Right atrium auricular region (tissue), 2 donors: ENCODE results near the gene PRKCZ. TPM values are rescaled to one million over a fixed set of nuclear protein-coding genes. Genes with fewer than 3 reads are reported as not detected.
"Not testable (repeated sequence)": the region's sequence is repeated elsewhere in the genome, so short reads cannot be mapped to it uniquely, and the experiment has no call there.

ENCODE experiments used
- DNase-seq: peaks from one replicate; pipeline ENCODE4 v3.0.0-alpha.2; 2019; ENCODE audit warnings: low spot score
- H3K27ac ChIP-seq, 2 donors: fragments of 200-600 bp; sonication (generic); 1 replicate in 1 of 2; 2 replicates in 1 of 2; pipeline ENCODE4 v1.5.1; 2016 to 2019
- H3K27me3 ChIP-seq, 2 donors: fragments of 200-600 bp; sonication (generic); one replicate each; pipeline versions ENCODE4 v1.5.1 to v1.6.0; 2017 to 2019
- H3K36me3 ChIP-seq: fragments of 200-600 bp; sonication (generic); one replicate; pipeline ENCODE4 v1.5.1; 2016
- H3K4me1 ChIP-seq, 2 donors: fragments of 200-600 bp; sonication (generic); one replicate each; pipeline versions ENCODE4 v1.5.1 to v1.6.0; 2017 to 2019
- H3K4me3 ChIP-seq, 2 donors: fragments of 200-600 bp; sonication (generic); 1 replicate in 1 of 2; 2 replicates in 1 of 2; pipeline ENCODE4 v1.5.1; 2017 to 2019; ENCODE audit warnings: mild to moderate bottlenecking in 1 of 2, moderate library complexity in 1 of 2
- H3K9me3 ChIP-seq, 2 donors: fragments of 200-600 bp; sonication (generic); one replicate each; pipeline ENCODE4 v1.5.1; 2019
- total RNA-seq, 2 donors: library from RNA; depleted of rRNA; stranded (reverse); fragments of >200 nt; gene quantifications; one replicate each; pipeline ENCODE4 v1.1.0, GENCODE V29; 2016
- TF ChIP-seq, protein P1 (sequence below), 2 donors: fragments of 200-600 bp; sonication (generic); IDR thresholded peaks; one replicate each; pipeline ENCODE4 v1.5.1; 2019; ENCODE audit warnings: antibody characterized with exemption in 2 of 2

The PRKCZ gene
- total RNA-seq, 2 donors from 2014 or later = 15.3 to 16.4 TPM

DNA sequence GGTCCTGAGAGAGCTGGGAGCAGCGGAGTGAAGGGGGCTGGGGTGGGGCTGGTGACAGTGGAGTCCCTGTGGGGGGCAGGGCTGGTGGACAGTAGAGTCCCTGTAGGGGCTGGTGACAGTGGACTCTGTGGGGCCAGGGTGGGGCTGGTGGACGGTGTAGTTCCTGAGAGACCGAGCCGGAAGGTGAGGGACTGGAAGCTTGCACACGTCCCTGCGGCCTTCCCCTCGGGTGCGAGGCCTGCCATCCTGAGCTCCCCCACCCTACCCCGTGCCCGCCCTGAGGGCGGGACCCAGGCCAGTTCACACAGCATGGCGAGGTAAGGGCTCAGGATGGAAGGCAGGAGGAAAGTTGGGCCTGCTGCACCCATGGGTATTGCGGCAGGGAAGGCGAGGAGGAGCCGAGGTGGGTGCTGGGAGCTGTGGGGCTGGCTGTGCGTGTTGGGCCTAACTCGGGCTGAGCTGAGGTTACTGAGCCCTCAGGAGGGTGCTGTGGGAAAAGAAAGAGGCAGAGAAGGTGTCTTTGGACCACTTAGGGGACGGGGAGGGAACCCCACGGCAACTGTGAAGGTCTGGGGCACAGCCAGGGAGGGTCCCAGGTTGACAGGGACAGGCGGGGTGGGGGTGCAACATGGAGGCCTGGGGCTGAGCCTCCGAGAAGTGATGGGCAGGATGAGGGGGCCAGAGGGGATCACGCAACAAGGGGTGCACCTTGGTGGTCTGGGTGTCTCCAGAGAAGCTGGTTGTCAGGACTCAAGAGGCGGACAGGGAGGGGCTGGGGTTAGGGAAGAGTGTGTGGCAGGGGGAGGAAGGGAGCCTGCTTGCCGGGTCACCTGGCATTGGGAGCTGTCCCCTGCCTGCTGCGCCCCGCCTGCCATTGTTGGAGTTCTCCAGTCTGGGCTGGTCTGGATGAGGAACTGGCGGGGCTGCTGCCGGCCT is 60.8 kb downstream of the PRKCZ start:
- TF ChIP-seq, protein P1, sequence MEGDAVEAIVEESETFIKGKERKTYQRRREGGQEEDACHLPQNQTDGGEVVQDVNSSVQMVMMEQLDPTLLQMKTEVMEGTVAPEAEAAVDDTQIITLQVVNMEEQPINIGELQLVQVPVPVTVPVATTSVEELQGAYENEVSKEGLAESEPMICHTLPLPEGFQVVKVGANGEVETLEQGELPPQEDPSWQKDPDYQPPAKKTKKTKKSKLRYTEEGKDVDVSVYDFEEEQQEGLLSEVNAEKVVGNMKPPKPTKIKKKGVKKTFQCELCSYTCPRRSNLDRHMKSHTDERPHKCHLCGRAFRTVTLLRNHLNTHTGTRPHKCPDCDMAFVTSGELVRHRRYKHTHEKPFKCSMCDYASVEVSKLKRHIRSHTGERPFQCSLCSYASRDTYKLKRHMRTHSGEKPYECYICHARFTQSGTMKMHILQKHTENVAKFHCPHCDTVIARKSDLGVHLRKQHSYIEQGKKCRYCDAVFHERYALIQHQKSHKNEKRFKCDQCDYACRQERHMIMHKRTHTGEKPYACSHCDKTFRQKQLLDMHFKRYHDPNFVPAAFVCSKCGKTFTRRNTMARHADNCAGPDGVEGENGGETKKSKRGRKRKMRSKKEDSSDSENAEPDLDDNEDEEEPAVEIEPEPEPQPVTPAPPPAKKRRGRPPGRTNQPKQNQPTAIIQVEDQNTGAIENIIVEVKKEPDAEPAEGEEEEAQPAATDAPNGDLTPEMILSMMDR (IDR thresholded peaks at IDR 0.05) = no peak
- Histone ChIP-seq H3K9me3 (no peaks in the 10 kb centered on the region), H3K36me3 (no peaks in the 10 kb centered on the region), H3K27ac (no peak overlapping the region), H3K4me1 (no peaks in the 10 kb centered on the region), H3K4me3 (no peak overlapping the region), H3K27me3 (no peaks in the 10 kb centered on the region)
- DNase-seq = no peak

DNA sequence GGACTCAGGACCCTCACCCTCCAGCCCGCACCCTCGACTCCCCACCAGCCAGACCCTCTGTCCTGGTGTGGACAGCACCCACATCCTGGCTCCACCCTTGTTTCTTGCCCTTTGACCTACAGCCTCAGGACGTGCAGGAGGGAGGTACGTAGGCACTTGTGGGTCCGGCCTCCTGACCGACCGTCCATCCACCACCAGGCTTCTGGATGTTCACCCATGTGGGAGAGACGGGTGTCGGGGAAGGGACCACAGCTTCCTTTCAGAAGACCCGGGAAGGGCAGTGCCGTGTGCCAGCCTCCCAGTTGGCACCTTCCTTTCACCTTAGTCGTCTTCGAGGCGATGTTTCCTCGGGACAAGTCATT is 61.4 kb downstream of the PRKCZ start:
- Histone ChIP-seq H3K4me1 (no peaks in the 10 kb centered on the region), H3K27ac (no peak overlapping the region), H3K4me3 (no peak overlapping the region), H3K36me3 (no peaks in the 10 kb centered on the region), H3K9me3 (no peaks in the 10 kb centered on the region), H3K27me3 (no peaks in the 10 kb centered on the region)
- DNase-seq = no peak
- TF ChIP-seq, protein P1 (IDR thresholded peaks at IDR 0.05) = no peak

DNA sequence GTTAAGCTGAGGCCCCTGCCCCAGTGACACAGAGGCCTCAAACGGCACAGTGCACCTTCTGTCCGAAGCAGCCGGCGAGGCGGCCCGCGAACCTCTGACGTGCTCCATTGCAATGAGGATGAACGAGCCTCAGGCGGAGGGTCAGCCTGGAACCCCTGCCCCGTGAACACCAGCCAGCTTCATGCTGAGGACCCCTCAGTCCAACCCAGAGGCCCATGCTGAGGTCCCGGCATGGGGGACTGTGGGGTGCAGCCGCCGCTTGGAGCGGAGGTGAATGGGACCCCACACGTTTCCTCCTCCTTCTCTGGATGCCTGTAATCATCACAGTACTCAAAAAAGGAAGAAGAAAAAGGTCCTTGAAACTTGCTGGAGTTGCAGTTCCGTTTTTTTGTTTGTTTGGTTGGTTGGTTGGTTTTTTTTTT is 62.1 kb downstream of the PRKCZ start:
- Histone ChIP-seq H3K4me3 (no peak overlapping the region), H3K27me3 (no peaks in the 10 kb centered on the region), H3K36me3 (no peaks in the 10 kb centered on the region), H3K9me3 (no peaks in the 10 kb centered on the region), H3K27ac (no peak overlapping the region), H3K4me1 (no peaks in the 10 kb centered on the region)
- TF ChIP-seq, protein P1 (IDR thresholded peaks at IDR 0.05) = no peak
- no peak for DNase-seq

DNA sequence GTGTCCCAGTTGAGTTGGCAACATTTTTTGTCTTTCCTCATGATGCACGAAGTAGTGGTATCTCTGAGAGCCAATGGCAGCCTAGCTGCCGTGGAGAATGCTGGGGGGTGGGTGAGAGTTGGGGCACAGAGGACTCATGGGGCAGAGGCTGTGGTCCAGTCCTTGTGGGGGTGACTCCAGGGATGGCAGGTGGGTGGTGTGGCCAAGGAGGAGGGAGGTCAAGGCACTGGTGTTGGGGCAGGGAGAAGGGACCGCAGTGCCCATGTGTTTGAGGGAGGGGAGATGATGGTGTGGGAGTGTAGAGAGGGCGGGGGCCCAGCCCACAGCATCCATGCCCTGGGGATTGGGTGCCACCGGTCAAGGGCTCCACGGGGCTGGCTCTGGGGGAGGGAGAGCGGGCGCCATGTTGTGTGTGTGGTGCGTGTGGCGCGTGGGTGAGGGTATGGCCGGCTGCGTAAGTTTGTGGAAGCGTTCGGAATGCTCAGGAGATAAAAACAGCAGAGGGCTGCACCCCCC is 63.5 kb downstream of the PRKCZ start:
- H3K9me3 ChIP-seq = no peaks in the 10 kb centered on the region
- no peak for DNase-seq

DNA sequence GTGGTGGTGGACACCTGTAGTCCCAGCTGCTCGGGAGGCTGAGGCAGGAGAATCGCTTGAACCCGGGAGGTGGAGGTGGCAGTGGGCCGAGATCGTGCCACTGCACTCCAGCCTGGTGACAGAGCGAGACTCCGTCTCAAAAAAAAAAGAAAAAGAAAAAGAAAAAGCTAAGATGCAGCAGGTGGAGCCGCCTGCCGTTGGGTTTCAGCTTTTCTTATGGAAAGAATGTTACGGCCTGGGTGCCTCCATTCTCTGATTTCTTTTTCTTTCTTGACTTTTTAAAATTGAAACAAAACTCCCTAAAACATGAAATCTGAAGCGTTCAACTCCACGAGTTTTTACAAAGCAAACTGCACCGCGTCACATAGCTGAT is 64.4 kb downstream of the PRKCZ start:
- DNase-seq, H3K27me3 ChIP-seq, H3K4me1 ChIP-seq: not testable (repeated sequence)

More for the DNA sequence above, 63.5 kb downstream of the PRKCZ start:
- H3K27me3 ChIP-seq = no peaks in the 10 kb centered on the region
- H3K4me3 ChIP-seq = no peak overlapping the region
- H3K4me1 ChIP-seq = no peaks in the 10 kb centered on the region
- no peak overlapping the region for H3K27ac ChIP-seq
- TF ChIP-seq, protein P1 (IDR thresholded peaks at IDR 0.05) = no peak
- no peaks in the 10 kb centered on the region for H3K36me3 ChIP-seq

DNA sequence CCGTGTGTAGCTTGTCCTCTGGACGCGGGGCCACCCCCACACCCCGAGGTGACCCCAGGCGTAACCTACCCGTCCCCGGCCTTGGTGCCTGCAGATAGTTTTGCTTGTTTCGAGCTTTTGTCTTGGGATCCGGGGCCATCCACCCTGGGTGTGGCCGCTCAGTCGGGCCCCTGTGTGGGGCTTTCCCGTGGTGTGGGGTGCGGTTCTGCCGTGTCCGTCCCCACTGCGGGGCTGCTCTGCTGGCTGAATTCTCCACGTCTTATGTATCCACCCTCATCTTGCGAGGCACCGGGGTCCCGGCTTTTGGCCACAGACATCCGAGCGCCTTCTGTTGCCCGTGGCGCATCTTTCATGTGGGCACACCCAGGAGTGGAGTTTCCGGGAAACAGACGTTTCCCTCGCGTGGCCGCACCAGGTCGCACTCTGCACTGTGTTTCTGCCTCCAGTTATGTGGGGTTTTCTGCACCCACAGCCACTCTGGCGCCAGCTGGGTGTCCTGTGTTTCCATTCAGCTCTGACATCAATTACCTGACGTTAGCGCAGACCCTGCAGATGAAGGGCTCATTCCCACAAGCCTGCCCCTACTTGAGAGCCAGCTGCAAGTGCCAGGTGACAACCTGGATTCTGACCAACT is 64.9 kb downstream of the PRKCZ start:
- DNase-seq = no peak

More for the DNA sequence above, 64.4 kb downstream of the PRKCZ start:
- H3K9me3 ChIP-seq, H3K4me3 ChIP-seq, H3K36me3 ChIP-seq, H3K27ac ChIP-seq: not testable (repeated sequence)

More for the DNA sequence above, 64.9 kb downstream of the PRKCZ start:
- no peak overlapping the region for H3K4me3 ChIP-seq
- no peaks in the 10 kb centered on the region for H3K9me3 ChIP-seq
- TF ChIP-seq, protein P1 (IDR thresholded peaks at IDR 0.05) = no peak
- no peaks in the 10 kb centered on the region for H3K36me3 ChIP-seq
- no peaks in the 10 kb centered on the region for H3K27me3 ChIP-seq
- H3K4me1 ChIP-seq = no peaks in the 10 kb centered on the region
- H3K27ac ChIP-seq = no peak overlapping the region
